NB4 (cell line): ENCODE data around the gene CNOT6.

Source experiments
- POLR2A ChIP-seq: IDR thresholded peaks from 2 replicates; pipeline ENCODE4 v1.6.1; 2011; ENCODE audit warnings: mild to moderate bottlenecking; ENCODE audit not compliant: insufficient read length; ENCODE audit errors: extremely low read depth
- TF ChIP-seq, protein P1 (sequence below): IDR thresholded peaks from 2 replicates; pipeline ENCODE4 v1.6.1; 2011; ENCODE audit warnings: low read depth, low read length
- TF ChIP-seq, protein P2 (sequence below): IDR thresholded peaks from one replicate; pipeline ENCODE4 v1.5.1; 2012; ENCODE audit warnings: low read depth, low read length

DNA sequence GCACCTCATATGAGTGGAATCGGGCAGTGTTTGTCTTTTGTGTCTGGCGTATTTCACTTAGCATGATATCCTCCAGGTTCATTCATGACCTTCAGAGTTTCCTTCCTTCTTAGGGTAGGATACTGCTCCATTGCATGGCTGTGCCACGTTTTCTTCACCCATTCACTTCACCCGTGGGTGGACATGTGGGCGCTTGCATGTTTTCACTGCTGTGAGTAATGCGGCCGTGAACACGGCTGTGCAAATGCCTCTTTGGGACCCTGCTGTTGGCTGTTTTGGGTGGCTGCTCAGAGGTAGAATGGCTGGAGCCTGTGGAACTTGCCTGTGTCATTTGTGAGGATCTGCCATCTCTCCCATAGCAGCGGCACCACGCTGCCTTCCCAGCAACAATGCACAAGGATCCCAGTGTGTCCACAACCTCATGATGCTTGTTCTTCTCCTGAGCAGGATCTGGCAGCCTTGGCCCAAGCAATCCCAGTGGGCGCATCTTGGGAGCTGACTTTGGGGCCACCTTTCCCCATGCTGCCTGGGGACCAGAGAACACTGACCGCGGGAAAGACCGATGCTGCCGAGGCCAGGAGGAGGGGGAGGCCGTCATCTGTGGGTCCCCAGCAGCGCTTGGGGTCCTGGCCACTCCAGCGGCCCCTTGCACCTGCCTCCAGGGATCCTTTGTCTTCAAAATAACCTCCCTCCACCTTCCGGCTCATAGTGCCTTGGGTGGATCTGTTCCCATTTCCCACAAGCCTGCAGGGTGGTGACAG, 99.4 kb downstream of the CNOT6 start:
- TF ChIP-seq, protein P1, sequence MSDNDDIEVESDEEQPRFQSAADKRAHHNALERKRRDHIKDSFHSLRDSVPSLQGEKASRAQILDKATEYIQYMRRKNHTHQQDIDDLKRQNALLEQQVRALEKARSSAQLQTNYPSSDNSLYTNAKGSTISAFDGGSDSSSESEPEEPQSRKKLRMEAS: no peak
- TF ChIP-seq, protein P2, sequence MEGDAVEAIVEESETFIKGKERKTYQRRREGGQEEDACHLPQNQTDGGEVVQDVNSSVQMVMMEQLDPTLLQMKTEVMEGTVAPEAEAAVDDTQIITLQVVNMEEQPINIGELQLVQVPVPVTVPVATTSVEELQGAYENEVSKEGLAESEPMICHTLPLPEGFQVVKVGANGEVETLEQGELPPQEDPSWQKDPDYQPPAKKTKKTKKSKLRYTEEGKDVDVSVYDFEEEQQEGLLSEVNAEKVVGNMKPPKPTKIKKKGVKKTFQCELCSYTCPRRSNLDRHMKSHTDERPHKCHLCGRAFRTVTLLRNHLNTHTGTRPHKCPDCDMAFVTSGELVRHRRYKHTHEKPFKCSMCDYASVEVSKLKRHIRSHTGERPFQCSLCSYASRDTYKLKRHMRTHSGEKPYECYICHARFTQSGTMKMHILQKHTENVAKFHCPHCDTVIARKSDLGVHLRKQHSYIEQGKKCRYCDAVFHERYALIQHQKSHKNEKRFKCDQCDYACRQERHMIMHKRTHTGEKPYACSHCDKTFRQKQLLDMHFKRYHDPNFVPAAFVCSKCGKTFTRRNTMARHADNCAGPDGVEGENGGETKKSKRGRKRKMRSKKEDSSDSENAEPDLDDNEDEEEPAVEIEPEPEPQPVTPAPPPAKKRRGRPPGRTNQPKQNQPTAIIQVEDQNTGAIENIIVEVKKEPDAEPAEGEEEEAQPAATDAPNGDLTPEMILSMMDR: no peak
- no peak for TF ChIP-seq POLR2A
